ENCODE results near the gene LYZL1. TPM values are rescaled to one million over a fixed set of nuclear protein-coding genes. Genes with fewer than 3 reads are reported as not detected.

Gene LYZL1
- total and polyA plus RNA-seq, 3 experiments from 2014 or later = not detected

- Histone ChIP-seq H3K36me3 (ENCODE audit: insufficient read depth, low read length) (no peaks in the 10 kb centered on the region), H3K4me1 (ENCODE audit: insufficient read depth, low read length) (no peaks in the 10 kb centered on the region), H3K9me3 (ENCODE audit: low read length) (no peaks in the 10 kb centered on the region), H3K27ac (ENCODE audit: low read depth, low read length) (no peak overlapping the region), H3K4me3 (ENCODE audit: low read length) (no peak overlapping the region), H3K27me3 (ENCODE audit: insufficient read depth, low read length, poor library complexity, severe bottlenecking) (no peaks in the 10 kb centered on the region)
- Mint-ChIP-seq H3K4me1 (no peaks in the 10 kb centered on the region), H3K36me3 (no peaks in the 10 kb centered on the region), H3K9me3 (peaks cover 0 to 2% (median 0%) of the 10 kb centered on the region in 5 donors), H3K27ac (no peak overlapping the region), H3K27me3 (peaks cover 10 to 12% of the 10 kb centered on the region in 2 donors), H3K4me3 (no peak overlapping the region)
- CTCF ChIA-PET = no interaction called here
- DNase-seq = no peak
- POLR2A ChIA-PET = no interaction called here
These were observed 42.4 kb upstream of the LYZL1 start for GRCh38 chr10:29246449-29246848.

DNA sequence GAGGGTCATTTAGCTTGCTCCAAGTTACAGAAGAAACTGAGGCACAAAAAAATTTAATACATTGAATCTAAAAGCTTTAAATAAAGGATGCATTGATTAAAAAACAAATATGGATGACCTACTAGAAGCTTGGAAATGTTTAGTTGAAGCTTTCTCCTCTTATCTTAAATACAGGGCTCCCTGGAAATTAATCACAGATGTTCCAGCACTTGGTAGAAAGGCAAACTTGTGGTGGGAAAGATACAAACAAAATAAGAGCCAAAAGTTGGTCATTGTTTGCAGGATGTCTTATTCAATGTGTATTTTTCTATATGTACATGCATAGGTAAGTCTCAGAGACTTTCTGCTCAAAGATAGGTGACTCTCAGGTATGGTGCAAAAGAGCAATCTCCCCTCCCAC is 40.7 kb upstream of the LYZL1 start:
- H3K27me3 ChIP-seq (ENCODE audit: insufficient read depth, low read length, poor library complexity, severe bottlenecking) = no peaks in the 10 kb centered on the region
- H3K36me3 Mint-ChIP-seq = no peaks in the 10 kb centered on the region
- H3K9me3 Mint-ChIP-seq = peaks cover 0 to 2% (median 0%) of the 10 kb centered on the region in 5 donors
- no peak overlapping the region for H3K27ac Mint-ChIP-seq
- no peak overlapping the region for H3K4me3 Mint-ChIP-seq
- ChIA-PET CTCF (no interaction called here), POLR2A (no interaction called here)
- no peaks in the 10 kb centered on the region for H3K36me3 ChIP-seq (ENCODE audit: insufficient read depth, low read length)
- no peaks in the 10 kb centered on the region for H3K4me1 ChIP-seq (ENCODE audit: insufficient read depth, low read length)
- no peak for DNase-seq
- H3K27ac ChIP-seq (ENCODE audit: low read depth, low read length) = no peak overlapping the region
- peaks cover 13 to 14% of the 10 kb centered on the region in 2 donors for H3K27me3 Mint-ChIP-seq
- H3K4me3 ChIP-seq (ENCODE audit: low read length) = no peak overlapping the region
- H3K9me3 ChIP-seq (ENCODE audit: low read length) = no peaks in the 10 kb centered on the region
- no peaks in the 10 kb centered on the region for H3K4me1 Mint-ChIP-seq

GRCh38 chr10:29249018-29249417 is 39.9 kb upstream of the LYZL1 start:
- POLR2A ChIA-PET = no interaction called here
- CTCF ChIA-PET = interaction anchor here (1.3 kb wide), 1 partner anchor 13 kb away, joined by 3 read pairs; no protein-coding TSS in a partner anchor
- Mint-ChIP-seq H3K27ac (no peak overlapping the region), H3K27me3 (peaks cover 14 to 21% of the 10 kb centered on the region in 2 donors), H3K4me1 (no peaks in the 10 kb centered on the region), H3K36me3 (no peaks in the 10 kb centered on the region), H3K9me3 (peaks cover 0 to 2% (median 0%) of the 10 kb centered on the region in 5 donors), H3K4me3 (no peak overlapping the region)
- H3K4me3 ChIP-seq (ENCODE audit: low read length) = no peak overlapping the region
- DNase-seq = no peak
- no peaks in the 10 kb centered on the region for H3K36me3 ChIP-seq (ENCODE audit: insufficient read depth, low read length)
- H3K27ac ChIP-seq (ENCODE audit: low read depth, low read length) = no peak overlapping the region
- H3K27me3 ChIP-seq (ENCODE audit: insufficient read depth, low read length, poor library complexity, severe bottlenecking) = no peaks in the 10 kb centered on the region
- no peaks in the 10 kb centered on the region for H3K9me3 ChIP-seq (ENCODE audit: low read length)
- H3K4me1 ChIP-seq (ENCODE audit: insufficient read depth, low read length) = no peaks in the 10 kb centered on the region

- Mint-ChIP-seq H3K4me3 (no peak overlapping the region), H3K27ac (no peak overlapping the region), H3K9me3 (peaks cover 0 to 2% (median 0%) of the 10 kb centered on the region in 5 donors), H3K27me3 (peaks cover 14 to 18% of the 10 kb centered on the region in 2 donors), H3K36me3 (no peaks in the 10 kb centered on the region), H3K4me1 (no peaks in the 10 kb centered on the region)
- no peaks in the 10 kb centered on the region for H3K9me3 ChIP-seq (ENCODE audit: low read length)
- no peaks in the 10 kb centered on the region for H3K4me1 ChIP-seq (ENCODE audit: insufficient read depth, low read length)
- DNase-seq = no peak
- CTCF ChIA-PET = interaction anchor here (1.3 kb wide), 1 partner anchor 12 kb away, joined by 3 read pairs; no protein-coding TSS in a partner anchor
- H3K27me3 ChIP-seq (ENCODE audit: insufficient read depth, low read length, poor library complexity, severe bottlenecking) = no peaks in the 10 kb centered on the region
- no peak overlapping the region for H3K27ac ChIP-seq (ENCODE audit: low read depth, low read length)
- H3K4me3 ChIP-seq (ENCODE audit: low read length) = no peak overlapping the region
- H3K36me3 ChIP-seq (ENCODE audit: insufficient read depth, low read length) = no peaks in the 10 kb centered on the region
- POLR2A ChIA-PET = no interaction called here
These were observed 38.8 kb upstream of the LYZL1 start for GRCh38 chr10:29250066-29250465.

- CTCF ChIA-PET = no interaction called here
- peaks cover 12 to 22% of the 10 kb centered on the region in 2 donors for H3K27me3 Mint-ChIP-seq
These were observed 35.8 kb upstream of the LYZL1 start for GRCh38 chr10:29252811-29253689.

GRCh38 chr10:29253690-29254029 is 35.2 kb upstream of the LYZL1 start:
- Histone ChIP-seq H3K27me3 (ENCODE audit: insufficient read depth, low read length, poor library complexity, severe bottlenecking) (no peaks in the 10 kb centered on the region), H3K9me3 (ENCODE audit: low read length) (no peaks in the 10 kb centered on the region), H3K4me1 (ENCODE audit: insufficient read depth, low read length) (no peaks in the 10 kb centered on the region), H3K27ac (ENCODE audit: low read depth, low read length) (no peak overlapping the region), H3K4me3 (ENCODE audit: low read length) (no peak overlapping the region), H3K36me3 (ENCODE audit: insufficient read depth, low read length) (no peaks in the 10 kb centered on the region)
- H3K4me1 Mint-ChIP-seq = no peaks in the 10 kb centered on the region
- DNase-seq = no peak
- H3K27ac Mint-ChIP-seq = no peak overlapping the region
- peaks cover 0 to 2% (median 0%) of the 10 kb centered on the region in 5 donors for H3K9me3 Mint-ChIP-seq
- POLR2A ChIA-PET = no interaction called here
- CTCF ChIA-PET = no interaction called here
- H3K4me3 Mint-ChIP-seq = no peak overlapping the region
- H3K36me3 Mint-ChIP-seq = no peaks in the 10 kb centered on the region
- peaks cover 12 to 22% of the 10 kb centered on the region in 2 donors for H3K27me3 Mint-ChIP-seq

More at GRCh38 chr10:29252811-29253689, 35.8 kb upstream of the LYZL1 start:
- peaks cover 0 to 2% (median 0%) of the 10 kb centered on the region in 5 donors for H3K9me3 Mint-ChIP-seq
- POLR2A ChIA-PET = no interaction called here
- no peak overlapping the region for H3K4me3 ChIP-seq (ENCODE audit: low read length)
- no peaks in the 10 kb centered on the region for H3K36me3 ChIP-seq (ENCODE audit: insufficient read depth, low read length)
- H3K4me1 Mint-ChIP-seq = no peaks in the 10 kb centered on the region
- H3K27ac Mint-ChIP-seq = no peak overlapping the region
- no peak overlapping the region for H3K4me3 Mint-ChIP-seq
- no peaks in the 10 kb centered on the region for H3K36me3 Mint-ChIP-seq
- H3K9me3 ChIP-seq (ENCODE audit: low read length) = no peaks in the 10 kb centered on the region
- H3K4me1 ChIP-seq (ENCODE audit: insufficient read depth, low read length) = no peaks in the 10 kb centered on the region
- no peak for DNase-seq
- no peaks in the 10 kb centered on the region for H3K27me3 ChIP-seq (ENCODE audit: insufficient read depth, low read length, poor library complexity, severe bottlenecking)
- no peak overlapping the region for H3K27ac ChIP-seq (ENCODE audit: low read depth, low read length)

DNA sequence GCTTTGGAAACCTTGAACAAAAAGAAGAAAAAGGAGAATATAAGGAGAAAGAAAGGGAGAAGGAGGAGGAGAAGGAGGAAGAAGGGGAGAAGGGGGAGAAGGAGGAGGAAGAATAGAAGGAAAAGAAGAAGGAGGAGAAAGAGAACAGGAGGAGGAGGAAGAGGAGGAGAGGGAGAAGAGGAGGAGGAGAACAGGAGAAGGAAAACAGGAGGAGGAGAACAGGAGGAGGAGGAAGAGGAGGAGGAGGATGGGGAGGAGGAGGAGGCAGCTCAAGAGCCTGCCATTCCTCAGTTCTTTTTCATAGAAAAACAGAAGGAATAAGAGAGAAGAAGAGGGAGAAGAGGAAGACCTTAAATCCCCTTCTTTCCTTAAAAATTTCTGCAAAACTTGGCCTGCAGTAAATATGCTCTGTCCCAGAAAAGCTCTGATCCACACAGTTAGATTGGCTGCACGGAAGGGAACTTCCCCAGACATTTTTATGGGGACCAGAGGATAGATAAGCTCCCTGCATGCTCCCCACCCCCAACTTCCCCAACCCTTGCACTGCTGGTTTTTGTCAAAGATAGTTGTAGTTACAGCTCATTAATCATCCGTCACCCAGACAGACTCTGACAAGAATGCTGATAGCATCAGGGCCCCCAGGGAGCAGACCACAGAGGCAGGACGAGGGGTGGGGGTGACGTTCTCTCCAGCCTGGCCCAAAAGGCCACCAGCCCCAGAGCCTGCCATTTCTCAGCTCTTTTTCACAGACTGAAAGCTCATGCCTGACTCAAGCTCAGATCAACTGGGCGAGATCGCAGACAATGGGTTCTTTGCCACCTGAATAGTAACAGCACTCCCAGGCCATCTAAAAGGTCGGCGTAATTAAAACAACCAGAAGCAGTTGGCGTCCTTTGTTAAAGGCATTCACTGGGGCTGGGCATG is 34.5 kb upstream of the LYZL1 start:
- Mint-ChIP-seq H3K4me3 (no peak overlapping the region), H3K36me3 (no peaks in the 10 kb centered on the region), H3K27me3 (peaks cover 12 to 22% of the 10 kb centered on the region in 2 donors), H3K27ac (no peak overlapping the region), H3K9me3 (peaks cover 0 to 1% (median 0%) of the 10 kb centered on the region in 5 donors), H3K4me1 (no peaks in the 10 kb centered on the region)
- ChIA-PET POLR2A (no interaction called here), CTCF (no interaction called here)
- DNase-seq = no peak
- Histone ChIP-seq H3K9me3 (ENCODE audit: low read length) (no peaks in the 10 kb centered on the region), H3K4me1 (ENCODE audit: insufficient read depth, low read length) (no peaks in the 10 kb centered on the region), H3K27me3 (ENCODE audit: insufficient read depth, low read length, poor library complexity, severe bottlenecking) (no peaks in the 10 kb centered on the region), H3K4me3 (ENCODE audit: low read length) (no peak overlapping the region), H3K36me3 (ENCODE audit: insufficient read depth, low read length) (no peaks in the 10 kb centered on the region), H3K27ac (ENCODE audit: low read depth, low read length) (no peak overlapping the region)

GRCh38 chr10:29255104-29255503 is 33.8 kb upstream of the LYZL1 start:
- POLR2A ChIA-PET = no interaction called here
- no peak overlapping the region for H3K4me3 ChIP-seq (ENCODE audit: low read length)
- DNase-seq = no peak
- Mint-ChIP-seq H3K27ac (no peak overlapping the region), H3K4me3 (no peak overlapping the region), H3K36me3 (no peaks in the 10 kb centered on the region), H3K9me3 (peaks cover 0 to 1% (median 0%) of the 10 kb centered on the region in 5 donors), H3K27me3 (peaks cover 7 to 22% of the 10 kb centered on the region in 2 donors), H3K4me1 (no peaks in the 10 kb centered on the region)
- H3K9me3 ChIP-seq (ENCODE audit: low read length) = no peaks in the 10 kb centered on the region
- CTCF ChIA-PET = no interaction called here
- H3K27me3 ChIP-seq (ENCODE audit: insufficient read depth, low read length, poor library complexity, severe bottlenecking) = no peaks in the 10 kb centered on the region
- no peaks in the 10 kb centered on the region for H3K36me3 ChIP-seq (ENCODE audit: insufficient read depth, low read length)
- H3K27ac ChIP-seq (ENCODE audit: low read depth, low read length) = no peak overlapping the region
- no peaks in the 10 kb centered on the region for H3K4me1 ChIP-seq (ENCODE audit: insufficient read depth, low read length)
